ENCODE results near the gene TNP2. TPM values are rescaled to one million over a fixed set of nuclear protein-coding genes. Genes with fewer than 3 reads are reported as not detected.
"Not testable (repeated sequence)": the region's sequence is repeated elsewhere in the genome, so short reads cannot be mapped to it uniquely, and the experiment has no call there.

TNP2 gene
- total and polyA plus RNA-seq, 2 of the 4 experiments (the other 2 are of a cell fraction): not detected

GRCh38 chr16:11224096-11224893, 44.8 kb downstream of the TNP2 start (continued):
- no peak for TF ChIP-seq RAD21 (IDR thresholded peaks at IDR 0.05; ENCODE audit: low read length)

- H3K9me3 ChIP-seq (ENCODE audit: control insufficient read depth, insufficient read depth, low read length): peaks cover 23% of the 10 kb centered on the region
- H4K8ac ChIP-seq (ENCODE audit: low read depth in 2 of 2, low read length in 2 of 2); H3K18ac ChIP-seq (ENCODE audit: low read depth, low read length); H2AK9ac ChIP-seq (replicated peaks; ENCODE audit: low read depth, low read length, poor library complexity); H3K4me1 ChIP-seq (ENCODE audit: control insufficient read depth, insufficient read depth, low read length); H3K36me3 ChIP-seq (ENCODE audit: control insufficient read depth, insufficient read depth, low read length); H4K5ac ChIP-seq (ENCODE audit: low read depth, low read length); H3K79me1 ChIP-seq (ENCODE audit: low read depth in 1 of 2, low read length in 2 of 2); H3K9ac ChIP-seq (ENCODE audit: low read depth, low read length); dilution Hi-C loops (cut with HindIII; ENCODE audit: low sequenced_read_pairs, unreplicated experiment); H3K27ac ChIP-seq (ENCODE audit: insufficient read depth, low read length); H3K9me1 ChIP-seq (ENCODE audit: insufficient read depth, low read length); H3K56ac ChIP-seq (ENCODE audit: extremely low read depth, insufficient read depth, low read length); H2BK20ac ChIP-seq (ENCODE audit: low read depth, low read length); ATAC-seq (ENCODE audit: low read depth); H2BK5ac ChIP-seq (ENCODE audit: low read depth, low read length, poor library complexity, severe bottlenecking); in situ Hi-C loops (cut with MboI; ENCODE audit: low sequenced_read_pairs); H3K27me3 ChIP-seq (ENCODE audit: control insufficient read depth, insufficient read depth, low read length); H3K4me3 ChIP-seq (ENCODE audit: insufficient read depth, low read depth, low read length); H3K4ac ChIP-seq (ENCODE audit: low read depth, low read length); intact Hi-C loops (cut with micrococcal nuclease); H2BK15ac ChIP-seq (ENCODE audit: low read depth, low read length); H2BK120ac ChIP-seq (ENCODE audit: low read depth, low read length); H4K20me1 ChIP-seq (ENCODE audit: insufficient read depth, low read length); DNase-seq; H2AK5ac ChIP-seq (ENCODE audit: low read depth, low read length); H3K23ac ChIP-seq (ENCODE audit: low read depth, low read length); H3K14ac ChIP-seq (replicated peaks; ENCODE audit: low read depth, low read length); H3K4me2 ChIP-seq (ENCODE audit: low read depth, low read length); H4K91ac ChIP-seq (ENCODE audit: insufficient read depth, low read depth, low read length); BruUV-seq (replicated peaks); H2AFZ ChIP-seq (replicated peaks; ENCODE audit: low read length, poor library complexity): not testable (repeated sequence)
- ChIA-PET POLR2A (ENCODE audit: unreplicated experiment) (interaction anchor here (0.7 kb wide), 1 partner anchor 22 kb away, joined by 4 read pairs; no protein-coding TSS in a partner anchor), CTCF (interaction anchor here (0.5 kb wide), 1 partner anchor 125 kb away, joined by 3 read pairs; no protein-coding TSS in a partner anchor)
- WGBS, 2 experiments (ENCODE audit: extremely low coverage in 2 of 2, insufficient read length in 1 of 2): no CpG with 5 or more reads among the region's 2 CpGs
These were observed 48.6 kb downstream of the TNP2 start for GRCh38 chr16:11220507-11220906.
